B cell (primary cell): ENCODE data around the gene DYNLT3. TPM values are rescaled to one million over a fixed set of nuclear protein-coding genes. Genes with fewer than 3 reads are reported as not detected.

Source experiments
- ATAC-seq: fragments of 200-7000 bp; cut with Tn5 transposase; one replicate; pipeline ENCODE4 v1.10.0; 2021; ENCODE audit warnings: low read depth, mild to moderate bottlenecking, moderate number of reproducible peaks, moderate library complexity
- CTCF ChIA-PET: fragments of 350-600 bp; sonication (Branson Sonifier 250); formaldehyde crosslinking; loops from one replicate; lab custom pipeline; 2021; ENCODE audit warnings: antibody characterized with exemption, inconsistent platforms; lab: Charles Lee
- POLR2A ChIA-PET: fragments of 350-600 bp; sonication (Branson Sonifier 250); formaldehyde crosslinking; loops from one replicate; lab custom pipeline; 2021; ENCODE audit warnings: antibody characterized with exemption; lab: Charles Lee
- DNase-seq: peaks from one replicate; pipeline ENCODE4 v3.0.0; 2013
- H2AFZ ChIP-seq: 2 replicates; pipeline ENCODE4 v1.6.1; 2012; ENCODE audit warnings: mild to moderate bottlenecking, low read depth, low read length; ENCODE audit not compliant: insufficient read depth, poor library complexity, severe bottlenecking
- H3K27ac ChIP-seq, 2 donors: 1 replicate in 1 of 2; 2 replicates in 1 of 2; pipeline ENCODE4 v1.5.1; 2012 to 2013; ENCODE audit warnings: low read length in 2 of 2, mild to moderate bottlenecking in 2 of 2, moderate library complexity in 1 of 2
- H3K27me3 ChIP-seq, 4 experiments: fragments of 200-600 bp in 1 of 4; sonication (generic) in 1 of 4; replicated peaks in 1 of 4; 1 replicate in 2 of 4; 2 replicates in 2 of 4; pipeline versions ENCODE4 v1.6.1 to v1.7.0; 2013 to 2016; ENCODE audit warnings: low read length in 3 of 4, mild to moderate bottlenecking in 2 of 4, mixed read lengths in 1 of 4, moderate library complexity in 1 of 4; ENCODE audit not compliant: insufficient read depth in 4 of 4, control insufficient read depth in 3 of 4; ENCODE audit errors: control extremely low read depth in 1 of 4
- H3K36me3 ChIP-seq, 2 experiments: replicated peaks in 1 of 2; 1 replicate in 1 of 2; 2 replicates in 1 of 2; pipeline versions ENCODE4 v1.6.1 to v1.7.1; 2013; ENCODE audit warnings: low read length in 1 of 2; ENCODE audit not compliant: insufficient read depth in 2 of 2, control insufficient read depth in 1 of 2; ENCODE audit errors: control extremely low read depth in 1 of 2, extremely low read depth in 1 of 2
- H3K4me1 ChIP-seq, 2 donors: fragments of 200-600 bp in 1 of 2; sonication (generic) in 1 of 2; 1 replicate in 1 of 2; 2 replicates in 1 of 2; pipeline versions ENCODE4 v1.5.1 to v1.6.1; 2013 to 2017; ENCODE audit warnings: low read length in 2 of 2; ENCODE audit not compliant: control insufficient read depth in 2 of 2, insufficient read depth in 2 of 2
- H3K4me2 ChIP-seq: replicated peaks from 2 replicates; pipeline ENCODE3; 2012; ENCODE audit warnings: mild to moderate bottlenecking, low read depth, low read length; ENCODE audit not compliant: poor library complexity, severe bottlenecking
- H3K4me3 ChIP-seq, 5 experiments: fragments of 200-600 bp in 1 of 5; sonication (generic) in 1 of 5; 1 replicate in 3 of 5; 2 replicates in 2 of 5; pipeline versions ENCODE4 v1.5.1 to v1.7.0; 2011 to 2016; ENCODE audit warnings: low read length in 4 of 5, mild to moderate bottlenecking in 4 of 5, low read depth in 2 of 5, control low read depth in 1 of 5, moderate library complexity in 1 of 5; ENCODE audit not compliant: insufficient read depth in 1 of 5; ENCODE audit errors: control extremely low read depth in 1 of 5, extremely low read depth in 1 of 5
- H3K79me2 ChIP-seq: fragments of 200-600 bp; sonication (generic); one replicate; pipeline ENCODE4 v1.6.0; 2016; ENCODE audit warnings: low read length; ENCODE audit not compliant: control insufficient read depth, insufficient read depth
- H3K9ac ChIP-seq: fragments of 200-600 bp; sonication (generic); 2 replicates; pipeline ENCODE4 v1.6.1; 2017; ENCODE audit warnings: mild to moderate bottlenecking, low read length, moderate library complexity
- H3K9me3 ChIP-seq, 3 donors: one replicate each; pipeline versions ENCODE4 v1.6.1 to v1.7.1; 2013; ENCODE audit warnings: low read length in 2 of 3; ENCODE audit not compliant: control insufficient read depth in 2 of 3, insufficient read depth in 1 of 3; ENCODE audit errors: control extremely low read depth in 1 of 3
- H4K20me1 ChIP-seq: 2 replicates; pipeline ENCODE4 v1.6.0; 2012; ENCODE audit warnings: mild to moderate bottlenecking, low read length; ENCODE audit not compliant: insufficient read depth, control insufficient read depth, poor library complexity, severe bottlenecking
- H3K27ac Mint-ChIP-seq: one replicate; pipeline ENCODE4 v1.8.0; 2021; ENCODE audit warnings: mixed read lengths
- H3K27me3 Mint-ChIP-seq: one replicate; pipeline ENCODE4 v1.8.0; 2021; ENCODE audit warnings: mixed read lengths
- H3K4me1 Mint-ChIP-seq: one replicate; pipeline ENCODE4 v1.8.0; 2021; ENCODE audit warnings: mixed read lengths
- H3K4me3 Mint-ChIP-seq: one replicate; pipeline ENCODE4 v1.8.0; 2021; ENCODE audit warnings: mixed read lengths
- H3K9me3 Mint-ChIP-seq: one replicate; pipeline ENCODE4 v1.8.0; 2022; ENCODE audit warnings: mixed read lengths; ENCODE audit not compliant: insufficient read depth
- EZH2 ChIP-seq: IDR thresholded peaks from 2 replicates; pipeline ENCODE4 v1.6.1; 2012; ENCODE audit warnings: borderline replicate concordance, low read depth, mild to moderate bottlenecking, moderate library complexity, low read length; ENCODE audit not compliant: insufficient read depth, poor library complexity, severe bottlenecking
- WGBS: methylation state at CpG from one replicate; pipeline ENCODE4 v1.1.5; 2013; ENCODE audit warnings: missing lambda C conversion rate; ENCODE audit not compliant: insufficient coverage; 5-methylcytosine and 5-hydroxymethylcytosine counted together
- intact Hi-C: fragments of 100-400 bp; cut with micrococcal nuclease; formaldehyde crosslinking; loops from one replicate; pipeline ENCODE4 v1.10.0; 2022
- polyA plus RNA-seq: library from polyadenylated mRNA; depleted of rRNA; stranded (reverse); fragments of >200 nt; gene quantifications from 2 replicates; pipeline ENCODE4 v1.2.3, GENCODE V29; 2012
- total RNA-seq, 2 donors: library from RNA; stranded (reverse); fragments of 120-200 nt in 1 of 2; gene quantifications; 1 replicate in 1 of 2; 2 replicates in 1 of 2; pipeline versions ENCODE4 v1.2.3 to v1.2.4, GENCODE V29; 2013 to 2022
- TF ChIP-seq, protein P1 (sequence below): fragments of 200-600 bp; IDR thresholded peaks from one replicate; pipeline ENCODE4 v1.8.0; 2022; ENCODE audit warnings: antibody characterized with exemption, mild to moderate bottlenecking

Gene DYNLT3
- total and polyA plus RNA-seq, 2 donors (not counting 1 experiment from before 2014, with no cell fraction given): 15.3 to 20.4 TPM

DNA sequence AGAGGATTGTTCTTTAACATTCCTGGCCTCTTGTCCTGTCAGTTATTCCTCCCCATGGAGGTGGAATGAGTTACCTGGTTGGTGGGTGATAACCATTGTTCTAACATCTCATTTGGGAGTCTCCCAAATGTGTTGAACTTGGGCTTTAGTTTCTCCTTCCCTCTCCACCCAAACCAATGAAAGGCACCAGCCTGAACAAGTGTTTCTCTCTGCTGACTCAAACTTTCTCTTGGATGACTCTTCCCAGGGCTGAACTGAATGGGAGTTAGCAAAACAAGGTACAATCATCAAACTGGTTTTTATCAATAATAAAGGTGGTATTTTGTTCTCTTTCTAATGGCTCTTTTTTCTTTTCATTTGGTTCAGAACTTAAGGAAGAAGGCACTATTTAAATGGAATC lies 2.7 kb downstream of the DYNLT3 start:
- Mint-ChIP-seq H3K4me1 (peaks cover 14% of the 10 kb centered on the region), H3K27ac (no peak overlapping the region)
- intact Hi-C loops: no loop called here

DNA sequence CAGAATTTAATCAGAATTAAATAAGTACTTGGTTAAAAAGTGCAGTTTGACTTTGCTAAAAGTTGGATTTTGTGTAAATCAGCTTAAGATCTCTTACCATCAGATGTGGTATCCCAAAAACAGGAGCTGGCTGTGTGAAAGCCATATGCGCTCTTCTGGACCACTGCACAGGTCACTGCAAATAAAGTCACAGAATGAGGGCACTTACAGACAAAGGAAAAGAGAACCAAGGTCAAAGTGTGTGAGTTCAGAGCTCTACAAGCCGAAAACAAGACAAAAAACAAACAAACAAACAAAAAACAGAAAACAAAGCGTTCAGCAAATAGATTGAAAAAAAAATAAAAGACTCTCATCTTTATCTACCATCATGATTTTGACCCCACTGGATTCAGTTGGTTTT lies 6.4 kb downstream of the DYNLT3 start:
- no peaks in the 10 kb centered on the region for H3K9me3 Mint-ChIP-seq
- no peak overlapping the region for H3K4me3 Mint-ChIP-seq
- intact Hi-C loops: no loop called here
- Histone ChIP-seq H3K79me2 (no peaks in the 10 kb centered on the region), H3K36me3 (peaks cover 0 to 10% of the 10 kb centered on the region in 2 experiments), H3K27ac (no peak overlapping the region), H3K4me3 (no peak overlapping the region), H3K4me2 (no peak overlapping the region), H3K4me1 (no peaks in the 10 kb centered on the region), H2AFZ (no peak overlapping the region), H3K9me3 (no peaks in the 10 kb centered on the region), H4K20me1 (no peaks in the 10 kb centered on the region), H3K9ac (no peak overlapping the region), H3K27me3 (no peaks in the 10 kb centered on the region)
- ATAC-seq (no peak), DNase-seq (no peak)
- WGBS: 100% methylated on average over 1 of the region's 3 CpGs
- H3K27me3 Mint-ChIP-seq: no peaks in the 10 kb centered on the region
- no peak overlapping the region for H3K27ac Mint-ChIP-seq
- ChIA-PET POLR2A (no interaction called here), CTCF (interaction anchor here (3.1 kb wide), 1 partner anchor 15 kb away, joined by 12 read pairs; no protein-coding TSS in a partner anchor)
- TF ChIP-seq, protein P1, sequence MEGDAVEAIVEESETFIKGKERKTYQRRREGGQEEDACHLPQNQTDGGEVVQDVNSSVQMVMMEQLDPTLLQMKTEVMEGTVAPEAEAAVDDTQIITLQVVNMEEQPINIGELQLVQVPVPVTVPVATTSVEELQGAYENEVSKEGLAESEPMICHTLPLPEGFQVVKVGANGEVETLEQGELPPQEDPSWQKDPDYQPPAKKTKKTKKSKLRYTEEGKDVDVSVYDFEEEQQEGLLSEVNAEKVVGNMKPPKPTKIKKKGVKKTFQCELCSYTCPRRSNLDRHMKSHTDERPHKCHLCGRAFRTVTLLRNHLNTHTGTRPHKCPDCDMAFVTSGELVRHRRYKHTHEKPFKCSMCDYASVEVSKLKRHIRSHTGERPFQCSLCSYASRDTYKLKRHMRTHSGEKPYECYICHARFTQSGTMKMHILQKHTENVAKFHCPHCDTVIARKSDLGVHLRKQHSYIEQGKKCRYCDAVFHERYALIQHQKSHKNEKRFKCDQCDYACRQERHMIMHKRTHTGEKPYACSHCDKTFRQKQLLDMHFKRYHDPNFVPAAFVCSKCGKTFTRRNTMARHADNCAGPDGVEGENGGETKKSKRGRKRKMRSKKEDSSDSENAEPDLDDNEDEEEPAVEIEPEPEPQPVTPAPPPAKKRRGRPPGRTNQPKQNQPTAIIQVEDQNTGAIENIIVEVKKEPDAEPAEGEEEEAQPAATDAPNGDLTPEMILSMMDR: no peak
- H3K4me1 Mint-ChIP-seq: peaks cover 5% of the 10 kb centered on the region

More for the DNA sequence above, 2.7 kb downstream of the DYNLT3 start:
- Histone ChIP-seq H3K9ac (no peak overlapping the region), H3K4me1 (peaks cover 4 to 9% of the 10 kb centered on the region in 2 donors), H3K4me2 (no peak overlapping the region), H3K27me3 (no peaks in the 10 kb centered on the region), H3K9me3 (no peaks in the 10 kb centered on the region), H4K20me1 (no peaks in the 10 kb centered on the region), H3K36me3 (peaks cover 0 to 8% of the 10 kb centered on the region in 2 experiments), H3K79me2 (no peaks in the 10 kb centered on the region), H2AFZ (no peak overlapping the region), H3K4me3 (no peak overlapping the region), H3K27ac (no peak overlapping the region)
- Mint-ChIP-seq H3K9me3 (no peaks in the 10 kb centered on the region), H3K27me3 (no peaks in the 10 kb centered on the region), H3K4me3 (no peak overlapping the region)
- ATAC-seq: no peak
- POLR2A ChIA-PET: no interaction called here
- DNase-seq: no peak
- TF ChIP-seq EZH2: no peak
- TF ChIP-seq, protein P1: no peak
- CTCF ChIA-PET: no interaction called here
